K562 (cell line): ENCODE data around the gene XKR7. TPM values are rescaled to one million over a fixed set of nuclear protein-coding genes. Genes with fewer than 3 reads are reported as not detected.

Experiments used
- ATAC-seq: fragments of 200-7000 bp; cut with Tn5 transposase; 3 replicates; pipeline ENCODE4 v1.9.1; 2020; ENCODE audit warnings: moderate library complexity
- BruUV-seq: library from RNA; stranded (reverse); fragments of 400-500 nt; replicated peaks from 2 replicates; lab custom pipeline; 2021; lab: Mats Ljungman, UMichigan
- CTCF ChIA-PET: fragments of 300-600 bp; formaldehyde crosslinking; extraction: SDS; loops from one replicate; lab custom pipeline; 2021; ENCODE audit warnings: low intra/inter-chr PET ratio; lab: Yijun Ruan, JAX
- POLR2A ChIA-PET: fragments of 300-600, 350-650 bp; sonication (Branson Sonifier 250); formaldehyde crosslinking; extraction: SDS; loops from one replicate; lab custom pipeline; 2021; ENCODE audit warnings: antibody characterized with exemption, inconsistent platforms; lab: Yijun Ruan, JAX
- DNase-seq, 4 experiments: peaks; one replicate each; pipeline versions ENCODE4 v3.0.0 to v3.0.0-alpha.2; 2011 to 2018; ENCODE audit warnings: low spot score in 3 of 4, mixed read lengths in 3 of 4; ENCODE audit errors: extremely low read depth in 1 of 4
- FAIRE-seq: peaks from 2 replicates; lab custom pipeline; 2011; peaks lifted over from hg19 to GRCh38; lab: Jason Lieb, UNC
- H2AFZ ChIP-seq: 2 replicates; pipeline ENCODE4 v1.6.0; 2011; ENCODE audit warnings: low read depth, low read length, control low read depth, inconsistent platforms
- H3K27ac ChIP-seq: fragments of 200-600 bp; 3 replicates; pipeline ENCODE4 v1.8.0; 2011; ENCODE audit warnings: low read depth, mild to moderate bottlenecking, control low read depth, inconsistent platforms, low read length, moderate library complexity, mixed read lengths; ENCODE audit errors: extremely low read depth
- H3K27me3 ChIP-seq, 2 experiments: fragments of 300-600 bp in 1 of 2; 2 replicates in 1 of 2; 3 replicates in 1 of 2; pipeline versions ENCODE4 v1.6.0 to v1.8.0; 2011; ENCODE audit warnings: inconsistent platforms in 2 of 2, low read length in 2 of 2, mild to moderate bottlenecking in 1 of 2, mixed read lengths in 1 of 2, moderate library complexity in 1 of 2; ENCODE audit not compliant: control insufficient read depth in 2 of 2, insufficient read depth in 2 of 2
- H3K36me3 ChIP-seq: fragments of 300-600 bp; 3 replicates; pipeline ENCODE4 v1.8.0; 2011; ENCODE audit warnings: mild to moderate bottlenecking, low read length, inconsistent platforms; ENCODE audit not compliant: control insufficient read depth, insufficient read depth
- H3K4me1 ChIP-seq, 2 experiments: fragments of 200-600 bp in 1 of 2; replicated peaks in 1 of 2; 2 replicates in 1 of 2; 3 replicates in 1 of 2; pipeline versions ENCODE4 v1.5.1 to v1.8.0; 2011; ENCODE audit warnings: inconsistent platforms in 2 of 2, low read length in 2 of 2, mild to moderate bottlenecking in 1 of 2, mixed read lengths in 1 of 2, moderate library complexity in 1 of 2; ENCODE audit not compliant: control insufficient read depth in 2 of 2, insufficient read depth in 2 of 2
- H3K4me2 ChIP-seq: 2 replicates; pipeline ENCODE4 v1.6.1; 2011; ENCODE audit warnings: low read length, control low read depth, inconsistent platforms, mixed read lengths; ENCODE audit not compliant: insufficient read depth
- H3K4me3 ChIP-seq: fragments of 200-600 bp; sonication (generic), shearing (Covaris generic); 2 replicates; pipeline ENCODE4 v1.5.1; 2016; ENCODE audit warnings: control low read depth, inconsistent platforms
- H3K79me2 ChIP-seq: fragments of 200-600 bp; 3 replicates; pipeline ENCODE4 v1.8.0; 2011; ENCODE audit warnings: low read length, inconsistent platforms; ENCODE audit not compliant: control insufficient read depth, insufficient read depth
- H3K9ac ChIP-seq, 2 experiments: 2 replicates each; pipeline versions ENCODE4 v1.6.0 to v1.6.1; 2011; ENCODE audit warnings: low read depth in 2 of 2, low read length in 2 of 2, control low read depth in 1 of 2, inconsistent platforms in 1 of 2, mild to moderate bottlenecking in 1 of 2, mixed read lengths in 1 of 2; ENCODE audit not compliant: insufficient read depth in 1 of 2
- H3K9me1 ChIP-seq: one replicate; pipeline ENCODE4 v1.6.0; 2011; ENCODE audit warnings: inconsistent platforms, mild to moderate bottlenecking, low read length, moderate library complexity; ENCODE audit not compliant: control insufficient read depth, insufficient read depth
- H3K9me3 ChIP-seq: replicated peaks from 2 replicates; pipeline ENCODE4 v1.5.1; 2011; ENCODE audit warnings: low read depth, low read length, inconsistent platforms; ENCODE audit not compliant: control insufficient read depth, insufficient read depth
- H4K20me1 ChIP-seq: replicated peaks from 2 replicates; pipeline ENCODE4 v1.6.1; 2011; ENCODE audit warnings: low read length, inconsistent platforms, mixed read lengths; ENCODE audit not compliant: control insufficient read depth, insufficient read depth
- DMBX1 ChIP-seq: fragments of 250-450 bp; sonication (Bioruptor Pico); IDR thresholded peaks from 2 replicates; pipeline ENCODE4 v1.8.0; 2022; ENCODE audit warnings: inconsistent platforms, mild to moderate bottlenecking, moderate library complexity, borderline replicate concordance
- E2F3 ChIP-seq: fragments of 250-450 bp; sonication (Bioruptor Pico); IDR thresholded peaks from 2 replicates; pipeline ENCODE4 v1.4.0; 2020; ENCODE audit warnings: mild to moderate bottlenecking
- PHF20 ChIP-seq: fragments of 450-650 bp; IDR thresholded peaks from 2 replicates; pipeline ENCODE4 v1.6.1; 2018; ENCODE audit not compliant: partially characterized antibody
- PHTF2 ChIP-seq: fragments of 250-450 bp; sonication (Bioruptor Pico); IDR thresholded peaks from 2 replicates; pipeline ENCODE4 v1.5.0; 2021; ENCODE audit warnings: mild to moderate bottlenecking
- POLR2AphosphoS5 ChIP-seq: IDR thresholded peaks from 2 replicates; pipeline ENCODE4 v1.6.1; 2011; ENCODE audit warnings: mild to moderate bottlenecking, low read depth, low read length, moderate library complexity; ENCODE audit not compliant: control insufficient read depth, insufficient read depth
- PPARD ChIP-seq: fragments of 250-450 bp; sonication (Bioruptor Pico); IDR thresholded peaks from 2 replicates; pipeline ENCODE4 v1.8.0; 2022; ENCODE audit warnings: inconsistent platforms, mild to moderate bottlenecking, moderate library complexity
- PTTG1 ChIP-seq: fragments of 450-650 bp; IDR thresholded peaks from 2 replicates; pipeline ENCODE4 v1.6.1; 2016; ENCODE audit warnings: low read depth, mild to moderate bottlenecking, missing genetic modification characterization, missing compliant biosample characterization
- PYGO2 ChIP-seq: fragments of 450-650 bp; IDR thresholded peaks from 2 replicates; pipeline ENCODE4 v1.6.1; 2016; ENCODE audit warnings: mild to moderate bottlenecking, missing genetic modification characterization, moderate library complexity, missing compliant biosample characterization
- SUPT5H ChIP-seq: fragments of 450-650 bp; IDR thresholded peaks from 2 replicates; pipeline ENCODE4 v1.6.1; 2016
- ZNF274 ChIP-seq: IDR thresholded peaks from 2 replicates; pipeline ENCODE4 v1.6.1; 2011; ENCODE audit warnings: low read depth, mild to moderate bottlenecking, low read length, moderate library complexity, borderline replicate concordance
- ZNF347 ChIP-seq: fragments of 450-650 bp; formaldehyde crosslinking; IDR thresholded peaks from 2 replicates; pipeline ENCODE4 v1.4.0; 2020; ENCODE audit warnings: low read depth, mild to moderate bottlenecking, moderate library complexity
- ZNF507 ChIP-seq: conservative IDR thresholded peaks from 2 replicates; pipeline ENCODE4 v1.6.1; 2017; ENCODE audit warnings: missing genetic modification characterization, missing compliant biosample characterization
- ZNF583 ChIP-seq: fragments of 250-450 bp; sonication (Bioruptor Pico); IDR thresholded peaks from 2 replicates; pipeline ENCODE4 v1.4.0; 2020
- ZNF584 ChIP-seq: fragments of 200-800 bp; sonication (Bioruptor generic); IDR thresholded peaks from 2 replicates; pipeline ENCODE4 v1.6.1; 2016; ENCODE audit warnings: low read depth, mild to moderate bottlenecking, missing genetic modification characterization, missing compliant biosample characterization
- ZNF668 ChIP-seq: fragments of 250-450 bp; sonication (Bioruptor Pico); IDR thresholded peaks from 2 replicates; pipeline ENCODE4 v1.8.0; 2022; ENCODE audit warnings: mild to moderate bottlenecking, inconsistent platforms
- ZNF76 ChIP-seq: fragments of 250-450 bp; sonication (Bioruptor Pico); IDR thresholded peaks from 2 replicates; pipeline ENCODE4 v1.4.0; 2020; ENCODE audit warnings: mild to moderate bottlenecking, moderate library complexity, borderline replicate concordance
- WGBS: fragments of 100-300 bp; shearing (Covaris generic); methylation state at CpG from one replicate; pipeline ENCODE4 v1.1.6; 2016; ENCODE audit warnings: low coverage, mixed read lengths; ENCODE audit not compliant: insufficient coverage; ENCODE audit errors: missing lambda C conversion rate; 5-methylcytosine and 5-hydroxymethylcytosine counted together
- in situ Hi-C: fragments of 300-500 bp; cut with MboI; formaldehyde crosslinking; loops from 4 replicates; pipeline ENCODE4 v1.15.0; 2018; ENCODE audit warnings: inconsistent platforms, mixed read lengths
- intact Hi-C: fragments of 100-400 bp; cut with micrococcal nuclease; formaldehyde crosslinking; loops from 2 replicates; pipeline ENCODE4 v1.14.2; 2022
- polyA plus RNA-seq, 8 experiments: library from polyadenylated mRNA; depleted of rRNA in 4 of 8; stranded (reverse) in 5 of 8; unstranded in 3 of 8; fragments of >200 nt; fragmentation: Nextera tagmentation in 2 of 8; fragmentation: Illumina TruSeq in 1 of 8; extraction: Ambion mirVana in 2 of 8; extraction: Trizol in 1 of 8; gene quantifications; 2 replicates each; pipeline versions ENCODE4 v1.2.1 to v1.2.3, GENCODE V29; 2011 to 2014; ENCODE audit warnings: inconsistent platforms in 1 of 8, missing spikeins in 1 of 8
- total RNA-seq, 7 experiments: library from RNA; depleted of rRNA in 6 of 7; stranded (reverse); fragments of >200 nt in 6 of 7; fragmentation: Illumina TruSeq in 2 of 7; extraction: Trizol in 2 of 7; gene quantifications; 2 replicates each; pipeline versions ENCODE4 v1.2.1 to v1.2.3, GENCODE V29; 2011 to 2021; ENCODE audit warnings: low replicate concordance in 1 of 7
- TF ChIP-seq, protein P1 (sequence below): IDR thresholded peaks from 3 replicates; pipeline ENCODE4 v1.6.1; 2011; ENCODE audit warnings: borderline replicate concordance, mild to moderate bottlenecking; ENCODE audit not compliant: insufficient read length, insufficient read depth
- TF ChIP-seq, protein P2 (sequence below): fragments of 450-650 bp; conservative IDR thresholded peaks from 2 replicates; pipeline ENCODE4 v1.6.1; 2016; ENCODE audit warnings: missing genetic modification characterization, low read depth, mild to moderate bottlenecking, missing compliant biosample characterization, moderate library complexity
- TF ChIP-seq, protein P3 (sequence below): fragments of 250-450 bp; sonication (Bioruptor Pico); IDR thresholded peaks from 2 replicates; pipeline ENCODE4 v1.8.0; 2022; ENCODE audit warnings: moderate library complexity, mild to moderate bottlenecking, inconsistent platforms
- TF ChIP-seq, protein P4 (sequence below): fragments of 450-650 bp; IDR thresholded peaks from 2 replicates; pipeline ENCODE4 v1.6.1; 2016; ENCODE audit warnings: missing biosample characterization, missing genetic modification characterization

Gene XKR7
- total and polyA plus RNA-seq, 9 of the 15 experiments (the other 6 are each of a cell fraction or from before 2014, with no cell fraction given): 0.02 TPM; not detected in 8

DNA sequence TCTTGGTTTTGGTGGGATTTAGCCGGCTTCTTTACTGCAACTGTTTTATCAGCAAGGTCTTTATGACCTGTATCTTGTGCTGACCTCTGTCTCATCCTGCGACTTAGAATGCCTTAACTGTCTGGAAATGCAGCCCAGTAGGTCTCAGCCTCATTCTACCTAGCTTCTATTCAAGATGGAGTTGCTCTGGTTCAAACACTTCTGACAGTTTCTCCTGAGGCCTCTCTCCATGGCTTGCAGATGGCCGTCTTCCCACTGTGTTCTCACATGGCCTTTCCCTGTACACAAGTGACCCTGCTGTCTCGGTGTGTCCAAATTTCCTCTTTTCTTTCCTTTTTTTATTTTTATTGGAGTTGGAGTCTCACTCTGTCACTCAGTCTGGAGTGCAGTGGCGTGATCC is 38.1 kb downstream of the XKR7 start:
- no peak for DNase-seq
- FAIRE-seq: no peak
- ATAC-seq: no peak
- Histone ChIP-seq H3K27me3 (peaks cover 0 to 9% of the 10 kb centered on the region in 2 experiments; a peak in 1 of 5 replicates), H3K4me2 (no peak overlapping the region), H3K9ac (no peak overlapping the region), H3K4me1 (peaks cover 0 to 11% of the 10 kb centered on the region in 2 experiments; a peak in 4 of 5 replicates), H3K9me3 (no peaks in the 10 kb centered on the region), H3K27ac (no peak overlapping the region), H3K4me3 (no peak overlapping the region), H3K36me3 (no peaks in the 10 kb centered on the region), H2AFZ (no peak overlapping the region), H3K9me1 (no peaks in the 10 kb centered on the region), H3K79me2 (no peaks in the 10 kb centered on the region), H4K20me1 (no peaks in the 10 kb centered on the region)
- in situ Hi-C loops: no loop called here
- intact Hi-C loops: no loop called here
- BruUV-seq: no TSS peak
- POLR2A ChIA-PET: no interaction called here
- CTCF ChIA-PET: no interaction called here
- WGBS: 35% methylated on average over 5 of the region's 5 CpGs
- TF ChIP-seq PYGO2 (tag) (peak; percentile 72), PPARD (no peak), DMBX1 (CRISPR knock-in tag) (peak; percentile 90; the same call in 1 of the 2 replicates), SUPT5H (no peak), ZNF274 (no peak), PHF20 (no peak), ZNF668 (CRISPR knock-in tag) (peak; percentile 70; the same call in 1 of the 2 replicates), ZNF76 (no peak), ZNF347 (CRISPR knock-in tag) (no peak), ZNF507 (tag) (no peak), PHTF2 (CRISPR knock-in tag) (no peak), ZNF583 (CRISPR knock-in tag) (peak; percentile 79), E2F3 (peak; percentile 63; the same call in 1 of the 2 replicates), ZNF584 (CRISPR knock-in tag) (0 out of 2 replicates have a peak, but pooled peaks have one; percentile 26), POLR2AphosphoS5 (no peak), PTTG1 (tag) (peak; percentile 78)
- TF ChIP-seq, protein P1, sequence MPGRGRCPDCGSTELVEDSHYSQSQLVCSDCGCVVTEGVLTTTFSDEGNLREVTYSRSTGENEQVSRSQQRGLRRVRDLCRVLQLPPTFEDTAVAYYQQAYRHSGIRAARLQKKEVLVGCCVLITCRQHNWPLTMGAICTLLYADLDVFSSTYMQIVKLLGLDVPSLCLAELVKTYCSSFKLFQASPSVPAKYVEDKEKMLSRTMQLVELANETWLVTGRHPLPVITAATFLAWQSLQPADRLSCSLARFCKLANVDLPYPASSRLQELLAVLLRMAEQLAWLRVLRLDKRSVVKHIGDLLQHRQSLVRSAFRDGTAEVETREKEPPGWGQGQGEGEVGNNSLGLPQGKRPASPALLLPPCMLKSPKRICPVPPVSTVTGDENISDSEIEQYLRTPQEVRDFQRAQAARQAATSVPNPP: no peak
- TF ChIP-seq, protein P2, sequence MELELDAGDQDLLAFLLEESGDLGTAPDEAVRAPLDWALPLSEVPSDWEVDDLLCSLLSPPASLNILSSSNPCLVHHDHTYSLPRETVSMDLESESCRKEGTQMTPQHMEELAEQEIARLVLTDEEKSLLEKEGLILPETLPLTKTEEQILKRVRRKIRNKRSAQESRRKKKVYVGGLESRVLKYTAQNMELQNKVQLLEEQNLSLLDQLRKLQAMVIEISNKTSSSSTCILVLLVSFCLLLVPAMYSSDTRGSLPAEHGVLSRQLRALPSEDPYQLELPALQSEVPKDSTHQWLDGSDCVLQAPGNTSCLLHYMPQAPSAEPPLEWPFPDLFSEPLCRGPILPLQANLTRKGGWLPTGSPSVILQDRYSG (tag): peak; percentile 79
- TF ChIP-seq, protein P3, sequence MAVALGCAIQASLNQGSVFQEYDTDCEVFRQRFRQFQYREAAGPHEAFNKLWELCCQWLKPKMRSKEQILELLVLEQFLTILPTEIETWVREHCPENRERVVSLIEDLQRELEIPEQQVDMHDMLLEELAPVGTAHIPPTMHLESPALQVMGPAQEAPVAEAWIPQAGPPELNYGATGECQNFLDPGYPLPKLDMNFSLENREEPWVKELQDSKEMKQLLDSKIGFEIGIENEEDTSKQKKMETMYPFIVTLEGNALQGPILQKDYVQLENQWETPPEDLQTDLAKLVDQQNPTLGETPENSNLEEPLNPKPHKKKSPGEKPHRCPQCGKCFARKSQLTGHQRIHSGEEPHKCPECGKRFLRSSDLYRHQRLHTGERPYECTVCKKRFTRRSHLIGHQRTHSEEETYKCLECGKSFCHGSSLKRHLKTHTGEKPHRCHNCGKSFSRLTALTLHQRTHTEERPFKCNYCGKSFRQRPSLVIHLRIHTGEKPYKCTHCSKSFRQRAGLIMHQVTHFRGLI (CRISPR knock-in tag): 0 out of 2 replicates have a peak, but pooled peaks have one; percentile 65
- TF ChIP-seq, protein P4, sequence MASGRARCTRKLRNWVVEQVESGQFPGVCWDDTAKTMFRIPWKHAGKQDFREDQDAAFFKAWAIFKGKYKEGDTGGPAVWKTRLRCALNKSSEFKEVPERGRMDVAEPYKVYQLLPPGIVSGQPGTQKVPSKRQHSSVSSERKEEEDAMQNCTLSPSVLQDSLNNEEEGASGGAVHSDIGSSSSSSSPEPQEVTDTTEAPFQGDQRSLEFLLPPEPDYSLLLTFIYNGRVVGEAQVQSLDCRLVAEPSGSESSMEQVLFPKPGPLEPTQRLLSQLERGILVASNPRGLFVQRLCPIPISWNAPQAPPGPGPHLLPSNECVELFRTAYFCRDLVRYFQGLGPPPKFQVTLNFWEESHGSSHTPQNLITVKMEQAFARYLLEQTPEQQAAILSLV (tag): peak; percentile 66; the same call in 1 of the 2 replicates
